Inferior parietal cortex (tissue), 1 donor: ENCODE data around the gene MYOM1.
"Not testable (repeated sequence)": the region's sequence is repeated elsewhere in the genome, so short reads cannot be mapped to it uniquely, and the experiment has no call there.

ENCODE experiments used
- DNase-seq: peaks from one replicate; pipeline ENCODE4 v3.0.0-alpha.2; 2016; ENCODE audit errors: extremely low spot score

The MYOM1 gene

DNA sequence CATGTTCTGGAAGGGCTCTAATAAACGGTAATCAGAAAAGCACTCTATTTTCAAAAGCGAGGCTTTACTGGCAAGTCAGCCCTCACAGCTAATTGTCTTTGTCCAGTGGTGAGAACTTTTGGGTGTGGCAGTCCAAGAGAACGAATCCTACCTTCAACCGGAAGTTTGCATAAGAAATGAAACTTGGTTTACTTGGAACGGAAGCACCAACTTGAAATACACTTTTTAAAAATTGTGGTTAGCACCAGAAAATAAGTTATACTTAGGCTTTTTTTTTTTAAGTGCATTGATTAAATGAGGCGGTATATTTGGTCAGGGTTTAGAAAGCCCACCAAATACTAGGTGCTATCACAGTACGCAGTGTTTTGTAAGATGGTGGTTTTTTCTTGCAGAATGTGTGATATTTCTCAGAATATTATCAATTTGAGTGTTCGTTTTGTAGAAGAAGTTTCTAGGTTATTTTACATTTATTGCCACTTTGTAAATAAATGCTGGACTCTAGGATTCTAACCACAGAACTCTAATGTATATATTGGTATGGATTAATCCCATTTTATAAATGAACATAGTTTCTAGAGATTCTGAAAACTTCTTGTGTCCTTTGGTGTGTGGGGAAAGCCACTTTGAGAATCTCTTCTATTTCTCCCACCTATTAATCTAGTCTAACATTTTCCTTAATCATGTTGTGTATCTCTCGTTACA is 29.0 kb upstream of the MYOM1 start:
- no peak for DNase-seq

DNA sequence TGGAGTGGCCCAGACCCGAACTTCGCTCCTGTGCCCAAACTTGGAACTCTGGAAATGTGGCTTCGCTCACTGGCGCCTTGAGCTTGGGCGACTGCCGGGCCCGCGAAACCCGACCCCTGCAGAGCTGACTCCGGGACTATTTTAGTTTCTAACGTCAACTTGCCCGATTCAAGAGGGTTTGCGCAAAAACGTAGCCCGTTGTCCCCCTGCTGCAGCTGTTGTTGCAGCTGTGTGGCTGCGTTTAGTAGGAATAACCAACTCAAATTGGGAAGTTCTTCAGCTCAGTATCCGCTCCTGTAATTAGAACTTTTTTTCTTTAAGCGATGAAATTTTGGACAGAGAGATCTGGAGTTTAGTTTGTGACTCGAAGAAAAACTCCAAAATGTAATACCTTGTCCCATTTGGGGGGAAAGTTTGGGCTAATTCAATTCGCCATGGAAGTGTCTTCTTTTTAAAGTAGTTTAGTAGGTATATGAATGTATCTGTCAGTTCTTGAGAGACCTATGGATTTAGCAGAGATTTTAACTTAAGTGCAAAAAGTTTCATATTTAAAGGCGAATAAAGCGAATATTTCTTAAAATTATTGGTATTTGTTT is 28.4 kb upstream of the MYOM1 start:
- peak; percentile 21 for DNase-seq

DNA sequence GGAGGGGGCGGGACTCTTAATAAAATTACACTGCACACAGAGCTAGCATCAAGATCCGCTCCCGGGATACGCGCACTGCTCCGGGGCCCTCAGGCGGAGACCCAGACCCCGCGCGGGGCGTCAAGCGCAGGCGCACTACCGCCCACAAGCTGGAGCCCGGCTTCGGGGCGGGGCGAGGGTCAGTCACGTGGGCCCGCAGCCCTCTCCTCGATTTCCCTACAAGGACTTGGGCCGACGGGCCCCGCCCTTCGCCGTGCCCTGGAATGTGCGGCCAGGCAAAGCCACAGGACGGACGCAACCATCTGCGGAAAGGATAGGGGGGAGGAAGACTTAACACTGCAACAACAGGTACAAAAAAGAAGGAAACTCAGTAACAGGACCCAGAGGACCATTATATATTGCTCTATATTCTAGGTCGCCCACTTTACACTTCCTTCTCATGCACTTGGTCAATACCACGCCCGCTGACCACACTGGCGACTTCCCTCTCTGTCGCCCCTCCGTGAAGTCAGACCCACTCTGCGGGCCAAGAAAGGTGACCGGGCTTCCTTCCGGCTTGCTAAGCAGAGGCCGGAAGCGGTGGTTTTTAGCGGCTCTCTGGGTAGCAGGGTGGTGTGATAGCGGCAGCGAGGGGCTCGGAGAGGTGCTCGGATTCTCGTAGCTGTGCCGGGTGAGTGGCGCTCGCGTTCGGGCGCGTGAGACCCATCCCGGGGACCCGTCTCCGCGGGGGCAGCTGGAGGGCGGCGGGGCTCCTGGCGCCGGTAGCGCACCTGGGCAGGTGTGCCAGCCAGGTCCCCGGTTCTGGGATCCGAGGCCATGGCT is 27.7 kb upstream of the MYOM1 start, which contains the start of gene MYL12A:
MYL12A (plus strand) TSS at position 562 of the 822 bp plus-strand sequence. CDS start 5,447 bp downstream, outside the sequence.
- peak; percentile 90 for DNase-seq

DNA sequence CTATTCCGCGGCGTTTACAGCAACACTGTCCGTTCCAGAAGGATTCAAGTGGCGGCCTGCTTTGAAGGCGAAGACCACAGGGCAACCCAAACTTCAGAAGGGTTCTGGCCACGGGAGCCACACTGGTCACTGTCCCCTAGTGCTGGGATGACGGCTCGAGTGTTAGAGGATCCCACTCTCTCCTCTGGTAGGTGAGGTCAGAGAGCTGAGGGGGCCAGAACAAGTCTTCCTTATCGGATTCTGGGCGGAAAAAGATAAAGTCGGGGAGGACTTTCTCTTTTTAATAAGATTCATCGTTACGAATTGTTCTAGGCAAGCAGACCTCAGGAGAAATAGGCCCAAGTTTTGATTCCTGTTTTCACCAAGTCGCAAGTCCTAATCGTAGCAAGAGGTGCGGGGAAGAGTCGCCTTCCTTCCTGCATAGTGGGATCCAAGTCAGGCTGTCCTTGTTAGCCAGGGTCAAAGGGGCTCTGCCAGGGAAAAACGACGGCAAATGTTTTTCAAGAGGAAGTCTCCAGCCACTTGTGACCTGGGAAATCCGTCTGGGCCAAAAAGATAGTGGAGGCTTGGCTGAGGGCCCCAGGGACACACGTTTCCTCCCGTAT is 27.0 kb upstream of the MYOM1 start:
- DNase-seq = peak; percentile 63

DNA sequence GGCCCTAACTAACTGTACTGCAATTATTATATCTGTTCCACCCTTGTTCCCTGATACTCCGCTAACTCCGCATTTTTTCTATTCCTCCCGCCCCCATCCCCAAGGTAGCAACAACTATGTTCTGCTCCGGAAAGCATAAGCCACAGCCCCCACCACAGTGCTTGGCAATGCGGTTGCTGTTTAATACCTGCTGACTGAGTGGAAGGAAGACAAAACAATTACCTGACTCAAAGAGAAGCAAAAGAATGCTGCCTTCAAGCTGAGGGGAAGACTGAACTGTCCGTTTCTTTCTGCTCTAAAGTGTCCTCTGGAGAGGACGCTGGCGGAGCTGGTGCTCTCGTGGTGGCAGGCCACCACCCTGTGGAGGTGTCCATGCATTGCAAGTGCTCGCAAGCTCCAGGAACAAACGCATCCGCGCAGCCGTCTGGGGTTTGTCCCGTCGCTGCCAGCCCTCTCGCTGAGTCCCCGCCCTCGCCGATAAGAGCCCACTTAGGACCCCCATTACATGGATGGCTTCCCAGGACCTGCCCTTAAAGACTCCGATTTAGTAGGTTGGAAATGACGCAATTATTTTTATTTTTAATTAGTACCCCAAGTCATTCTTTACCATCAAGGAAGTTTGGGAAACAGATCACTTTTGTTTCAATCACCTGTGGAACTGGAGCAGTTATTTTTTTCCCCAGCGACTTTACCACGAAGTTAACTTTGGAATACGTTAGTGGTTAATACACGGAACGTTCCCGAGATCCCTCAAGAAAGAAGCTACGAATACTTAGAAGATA is 26.3 kb upstream of the MYOM1 start:
- peak; percentile 90 for DNase-seq

DNA sequence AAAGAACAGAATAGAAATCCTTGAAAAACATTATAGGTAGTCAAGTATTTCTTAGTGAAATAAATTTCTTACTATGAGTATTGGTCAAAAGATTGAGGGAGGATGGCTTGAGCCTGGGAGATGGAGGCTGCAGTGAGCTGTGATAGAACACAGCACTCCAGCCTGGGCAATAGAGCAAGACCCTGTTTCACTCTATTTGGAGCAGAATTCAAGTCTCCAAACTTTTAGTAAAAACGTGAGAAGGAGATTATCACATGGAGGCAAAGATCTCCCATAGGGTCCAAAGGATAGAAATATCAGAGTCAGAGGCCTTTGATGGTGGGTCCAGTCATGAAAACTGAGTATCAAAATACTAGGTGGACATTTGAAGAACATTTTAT is 25.4 kb upstream of the MYOM1 start:
- no peak for DNase-seq

DNA sequence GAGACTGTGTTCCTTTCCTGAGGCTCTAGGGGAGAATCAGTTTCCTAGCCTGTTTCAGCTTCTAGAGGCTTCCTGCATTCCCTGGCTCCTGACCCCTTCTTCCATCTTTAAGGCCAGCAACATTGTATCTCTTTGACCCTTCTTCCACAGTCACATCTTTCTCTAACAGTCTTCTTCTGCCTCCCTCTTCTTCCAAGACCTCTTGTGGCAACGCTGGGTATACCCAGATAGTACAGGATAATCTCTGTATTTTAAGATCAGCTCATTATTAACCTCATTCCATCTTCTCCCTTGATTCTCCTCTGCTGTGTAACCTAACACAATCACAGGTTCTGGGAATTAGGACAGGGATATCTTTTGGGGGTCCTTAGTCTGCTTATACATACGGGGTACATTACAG is 19.0 kb upstream of the MYOM1 start:
- no peak for DNase-seq

DNA sequence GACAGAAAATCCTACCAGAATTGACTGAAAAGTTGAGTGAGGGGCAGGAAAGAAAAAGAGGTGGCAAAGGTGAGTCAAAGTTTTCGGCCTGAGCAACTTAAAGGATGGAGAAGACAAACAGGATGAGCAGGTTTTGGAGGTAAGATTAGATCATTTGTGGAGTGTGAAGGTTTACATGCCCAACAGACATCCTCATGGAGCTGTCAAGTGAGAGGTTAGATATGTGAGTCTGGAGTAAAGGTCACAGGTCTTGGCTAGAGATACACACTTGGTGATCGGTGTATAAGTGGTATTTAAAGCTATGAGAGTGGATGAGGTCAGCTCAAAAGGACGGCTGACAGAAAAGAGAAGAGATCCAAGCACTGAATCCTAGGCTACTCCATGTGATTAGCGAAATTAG is 16.7 kb upstream of the MYOM1 start:
- no peak for DNase-seq

DNA sequence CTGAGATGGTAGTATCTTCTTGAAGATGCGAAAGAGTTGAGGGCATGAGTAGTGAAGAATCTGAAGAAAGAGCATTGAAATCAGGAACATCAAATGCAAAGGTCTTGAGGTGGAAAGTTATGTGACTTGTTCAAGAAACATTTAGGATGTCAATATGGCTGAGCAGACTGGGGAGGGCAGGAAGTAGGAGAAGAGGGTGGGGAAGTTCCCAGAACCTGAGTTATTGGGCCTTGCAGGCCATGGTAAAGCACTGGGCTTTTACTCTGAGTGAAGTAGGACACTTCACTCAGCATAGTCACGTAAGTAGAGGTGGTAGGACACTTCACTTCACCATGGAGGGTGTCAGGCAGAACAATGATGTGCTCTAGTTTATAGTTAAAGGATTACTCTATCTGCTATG is 16.1 kb upstream of the MYOM1 start:
- DNase-seq = no peak

DNA sequence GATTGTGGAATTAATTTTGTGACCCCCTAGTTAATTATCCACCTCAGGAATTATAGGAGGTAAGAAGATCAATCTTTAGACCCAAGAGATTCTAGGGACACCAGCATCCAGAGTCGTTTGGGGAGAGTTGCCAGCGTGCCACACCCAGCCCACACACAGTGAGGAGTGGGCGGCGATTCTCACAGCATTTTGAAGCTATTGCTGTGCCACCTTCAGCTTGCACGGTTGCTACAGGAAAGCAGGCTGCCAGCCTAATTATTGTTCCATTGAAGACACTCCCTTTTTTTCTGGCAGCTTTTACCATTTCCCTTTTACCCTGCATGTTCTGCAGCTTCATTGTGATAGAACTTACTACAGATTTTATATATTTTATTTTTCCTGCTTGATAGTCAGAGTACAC is 14.7 kb upstream of the MYOM1 start:
- DNase-seq = no peak

DNA sequence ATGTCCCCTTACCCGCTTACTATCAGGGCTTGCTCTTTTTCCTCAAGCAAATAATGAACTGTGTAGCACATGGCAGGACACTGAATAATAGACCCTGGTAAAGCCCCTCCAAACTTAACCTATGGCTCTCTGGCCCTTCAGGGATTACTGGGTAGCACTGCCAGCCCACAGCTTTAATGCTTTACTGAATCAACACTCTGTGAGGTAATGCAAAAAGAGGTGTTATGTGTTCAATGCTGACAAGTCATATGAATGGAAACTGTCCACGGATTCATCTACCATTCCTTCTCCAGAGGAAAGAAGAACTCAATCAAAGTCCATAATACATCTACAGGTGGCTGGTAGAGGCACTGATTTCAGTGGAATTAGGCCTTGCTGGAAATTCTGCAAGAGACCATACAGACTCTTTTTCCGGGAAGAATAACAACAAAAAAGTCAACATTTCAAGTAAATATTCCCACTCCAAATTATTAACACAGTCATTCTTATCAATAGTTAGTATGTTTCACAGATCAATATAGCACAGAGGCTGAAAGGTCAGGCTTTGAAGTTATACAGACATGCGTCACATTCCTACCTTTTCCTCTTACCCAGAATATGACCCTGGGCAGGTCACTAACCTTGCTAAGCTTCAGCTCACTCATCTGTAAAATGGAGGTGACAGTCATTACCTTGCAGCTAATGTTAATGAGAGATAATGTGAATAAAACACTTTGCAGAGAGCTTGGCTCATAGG is 13.8 kb upstream of the MYOM1 start:
- DNase-seq = no peak

DNA sequence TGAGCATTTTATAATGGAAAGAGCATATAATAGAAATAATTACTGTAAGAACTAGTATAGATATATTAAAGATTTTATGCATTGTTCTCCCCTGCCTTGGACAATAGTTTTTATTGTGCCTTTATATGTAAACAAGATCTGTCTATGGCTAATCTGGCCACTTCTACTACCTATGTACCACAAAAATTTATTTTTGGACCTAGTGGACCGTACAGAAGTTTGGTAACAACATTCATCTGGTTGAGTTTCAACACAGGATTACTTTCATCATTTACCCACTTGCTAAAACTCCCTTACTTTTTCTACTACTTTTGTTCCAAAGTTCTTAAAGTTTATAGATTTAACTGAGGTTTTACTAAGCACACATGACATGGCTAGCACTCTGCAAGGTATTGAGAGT is 13.2 kb upstream of the MYOM1 start:
- no peak for DNase-seq

DNA sequence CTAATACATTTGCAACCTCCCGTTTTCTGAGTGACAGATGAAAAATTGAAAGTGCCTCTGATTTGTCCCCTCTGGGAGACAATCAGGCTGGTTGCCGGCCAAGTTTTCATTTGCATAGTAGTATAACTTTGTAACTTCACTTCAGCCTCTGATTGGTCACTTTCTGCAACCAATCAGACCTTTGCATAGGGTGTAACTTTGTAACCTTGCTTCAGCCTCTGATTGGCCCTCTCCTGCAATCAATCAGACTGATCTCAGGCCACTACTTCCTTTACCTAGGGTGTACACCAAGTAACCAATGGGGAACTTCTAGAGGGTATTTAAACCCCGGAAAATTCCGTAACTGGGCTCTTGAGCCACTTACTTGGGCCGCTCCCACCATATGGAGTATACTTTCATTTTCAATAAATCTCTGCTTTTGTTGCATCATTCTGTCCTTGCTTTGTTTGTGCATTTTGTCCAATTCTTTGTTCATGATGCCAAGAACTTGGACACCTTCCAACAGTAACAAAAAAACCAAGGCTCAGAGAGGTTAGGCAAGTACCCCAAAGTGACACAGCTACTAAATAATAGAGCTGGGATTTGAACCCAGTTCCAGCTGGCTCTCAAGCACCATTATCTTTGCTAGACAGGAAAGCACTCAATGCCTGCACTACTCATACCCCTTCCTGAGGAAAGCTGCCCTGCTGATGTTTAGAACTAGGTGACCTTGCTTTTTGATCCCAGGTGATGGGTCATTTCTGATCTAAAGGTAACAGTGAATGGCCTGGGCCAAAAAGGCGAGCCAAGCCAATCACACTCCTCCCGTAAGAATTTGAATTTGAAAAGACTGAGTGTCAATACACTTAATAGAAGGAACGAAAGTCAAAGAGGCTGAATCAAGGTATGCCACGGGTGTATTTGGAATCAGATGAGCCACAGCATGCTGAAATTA is 10.9 kb upstream of the MYOM1 start:
- DNase-seq = no peak

DNA sequence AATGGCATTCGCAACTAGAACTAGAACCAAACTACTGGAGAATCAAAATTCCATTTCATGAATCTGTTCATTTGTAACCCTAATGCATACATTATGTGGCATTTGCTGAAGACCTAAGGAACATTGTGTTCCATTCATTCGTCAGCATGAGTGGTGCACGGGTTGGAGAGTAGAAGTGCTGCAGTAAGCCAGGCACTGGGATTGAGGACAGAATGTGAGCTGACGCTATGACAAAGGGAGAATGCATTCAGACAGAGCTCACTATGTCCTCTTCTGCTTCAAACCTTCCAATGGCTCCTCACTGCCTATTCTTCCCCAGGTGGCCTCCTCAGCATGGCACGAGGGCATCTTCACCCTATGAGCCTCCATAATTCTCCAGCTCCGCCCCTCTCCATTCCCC is 6.3 kb upstream of the MYOM1 start:
- no peak for DNase-seq

DNA sequence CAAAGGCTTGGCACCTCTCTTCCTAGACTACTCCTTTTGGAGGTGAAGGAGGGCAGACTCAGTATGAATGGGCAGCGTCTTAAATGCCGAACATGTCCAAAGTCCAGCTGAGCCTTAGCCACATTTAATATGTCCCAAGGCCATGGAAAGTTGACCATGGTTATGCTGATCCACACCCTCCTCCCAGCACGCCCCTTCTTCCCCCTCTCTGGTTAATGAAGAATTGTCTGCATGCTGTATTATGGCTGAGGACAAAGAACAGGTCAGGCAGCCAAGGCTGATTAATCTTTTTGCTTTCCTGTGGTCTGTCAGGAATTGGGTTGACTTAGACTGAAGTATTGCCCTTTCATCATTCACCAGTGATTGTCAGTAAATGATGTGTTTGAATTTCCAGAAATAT is 5.8 kb upstream of the MYOM1 start:
- no peak for DNase-seq

DNA sequence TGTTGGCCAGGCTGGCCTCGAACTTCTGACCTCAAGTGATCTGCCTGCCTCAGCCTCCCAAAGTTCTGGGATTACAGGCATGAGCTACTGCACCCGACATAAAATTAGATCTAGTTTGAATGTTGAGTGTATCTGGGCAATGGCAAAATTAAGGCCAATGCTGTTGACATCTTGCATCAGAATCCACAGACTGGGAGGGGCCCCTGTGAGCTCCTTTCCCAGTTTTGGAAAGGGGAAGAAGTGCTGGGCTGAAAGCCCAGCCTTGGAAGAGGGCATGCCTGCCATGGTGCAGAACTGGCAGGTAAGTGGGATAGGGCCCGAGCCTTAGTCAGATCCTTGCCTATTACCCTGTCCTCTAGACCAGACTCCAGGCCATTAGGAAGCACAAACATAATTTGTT is 4.5 kb upstream of the MYOM1 start:
- DNase-seq = no peak

DNA sequence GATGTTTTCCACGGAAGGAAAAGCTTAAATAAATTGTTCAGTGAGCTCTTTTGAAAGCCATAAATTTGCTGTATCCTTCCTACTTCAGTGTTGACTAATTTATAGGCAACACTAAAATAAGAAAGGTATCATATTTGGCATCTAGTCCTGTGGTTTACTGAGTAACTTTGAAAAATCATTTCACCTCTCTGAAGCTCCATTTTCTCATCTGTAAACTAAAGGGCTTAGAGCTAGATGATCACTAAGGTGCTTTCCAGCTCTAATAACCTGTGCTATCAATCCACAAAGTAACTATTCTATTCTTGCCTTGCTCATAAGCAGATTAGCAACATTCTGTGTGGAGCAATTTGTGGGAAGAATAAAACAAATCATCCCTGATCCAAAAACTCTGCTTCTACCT is 3.6 kb upstream of the MYOM1 start:
- DNase-seq = no peak

DNA sequence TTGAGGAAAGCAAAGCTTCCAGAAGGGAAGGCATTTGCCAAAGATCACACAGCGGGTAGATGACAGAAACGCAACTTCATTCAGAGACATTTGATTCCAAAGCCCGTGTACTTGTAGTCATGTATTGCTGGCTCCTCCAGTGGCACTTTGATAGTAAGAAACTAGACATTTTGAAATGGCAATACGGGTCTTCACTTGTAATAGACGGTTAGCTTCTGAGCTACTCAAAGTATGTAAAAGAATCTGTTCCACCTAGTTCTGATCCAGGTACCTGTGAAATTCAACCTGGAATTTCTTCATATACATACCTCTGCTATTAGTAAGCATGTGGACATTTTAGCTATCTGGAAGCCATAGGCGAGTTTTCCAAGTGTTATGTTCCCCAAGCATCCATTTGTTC is 1.7 kb upstream of the MYOM1 start:
- DNase-seq = no peak

DNA sequence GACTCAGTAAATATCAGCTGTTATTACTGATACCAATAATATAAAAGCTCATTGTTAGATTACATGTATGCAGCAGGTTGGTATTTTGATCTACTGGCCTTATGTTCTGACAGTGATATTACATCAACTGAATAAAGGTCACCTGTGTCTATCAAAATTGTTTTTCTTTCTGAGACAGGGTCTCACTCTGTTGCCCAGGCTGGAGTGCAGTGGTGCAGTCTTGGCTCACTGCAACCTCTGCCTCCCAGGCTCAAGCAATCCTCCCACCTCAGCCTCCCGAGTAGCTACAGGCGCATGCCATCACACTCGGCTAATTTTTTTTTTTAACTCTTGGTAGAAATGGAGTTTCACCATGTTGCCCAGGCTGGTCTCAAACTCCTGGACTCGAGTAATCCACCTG is 1.1 kb upstream of the MYOM1 start:
- DNase-seq = not testable (repeated sequence)

DNA sequence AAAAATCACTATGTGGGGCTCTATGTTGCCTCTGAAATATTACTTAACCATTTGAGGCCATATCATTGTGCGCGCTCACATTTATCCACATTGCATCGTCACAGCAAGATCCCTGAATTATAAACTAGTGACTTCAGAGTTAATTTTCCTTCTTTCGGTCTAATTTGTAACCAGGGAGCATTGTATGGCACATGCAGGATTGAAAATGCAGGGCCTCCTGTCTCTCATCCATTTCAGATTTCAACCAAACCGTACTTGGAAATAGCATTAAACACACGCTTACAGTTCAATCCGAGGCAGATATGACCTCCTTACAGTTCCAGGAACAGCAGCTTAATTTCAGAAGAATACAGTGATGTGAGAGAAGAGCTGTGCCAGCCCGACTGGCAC is 532 bp downstream of the MYOM1 start:
- peak; percentile 27 for DNase-seq
